CD4-positive, alpha-beta T cell treated with Interleukin-17A for 1 hour (primary cell): Measurements from ENCODE around the gene RPS10.

ENCODE experiments used
- DNase-seq: peaks from one replicate; pipeline ENCODE4 v3.0.0-alpha.2; 2020

Gene RPS10

GRCh38 chr6:34425498-34426410 lies at the start of gene RPS10:
Gene RPS10, minus strand, starts transcription at chr6:34426069. Its CDS starts 848 bp downstream, at chr6:34425221.
- peak; percentile 91 for DNase-seq

DNA sequence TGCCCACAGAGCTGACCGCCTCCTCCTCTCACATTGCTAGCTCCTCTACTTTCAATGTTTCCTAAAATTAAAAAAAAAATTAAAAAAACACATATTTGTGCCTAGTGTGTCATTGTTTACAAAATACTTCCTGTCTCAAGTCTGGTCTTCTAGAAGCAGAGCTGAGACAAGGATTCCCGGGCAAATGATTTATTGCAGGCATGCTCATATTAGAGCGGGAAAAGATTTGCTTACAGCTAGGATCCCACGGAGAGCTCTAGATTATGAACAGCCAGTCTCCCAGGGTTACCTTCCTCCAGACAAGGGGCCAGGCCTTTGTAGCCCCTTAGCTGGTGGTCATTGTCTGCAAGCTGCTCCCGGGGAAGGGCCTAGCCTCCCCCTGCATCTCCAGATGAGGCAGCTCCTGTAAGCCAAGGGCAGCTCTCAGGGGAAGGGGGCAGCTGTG lies 49.4 kb upstream of the RPS10 start:
- no peak for DNase-seq

- DNase-seq: no peak
Measured at GRCh38 chr6:34474754-34475153, 48.9 kb upstream of the RPS10 start.

DNA sequence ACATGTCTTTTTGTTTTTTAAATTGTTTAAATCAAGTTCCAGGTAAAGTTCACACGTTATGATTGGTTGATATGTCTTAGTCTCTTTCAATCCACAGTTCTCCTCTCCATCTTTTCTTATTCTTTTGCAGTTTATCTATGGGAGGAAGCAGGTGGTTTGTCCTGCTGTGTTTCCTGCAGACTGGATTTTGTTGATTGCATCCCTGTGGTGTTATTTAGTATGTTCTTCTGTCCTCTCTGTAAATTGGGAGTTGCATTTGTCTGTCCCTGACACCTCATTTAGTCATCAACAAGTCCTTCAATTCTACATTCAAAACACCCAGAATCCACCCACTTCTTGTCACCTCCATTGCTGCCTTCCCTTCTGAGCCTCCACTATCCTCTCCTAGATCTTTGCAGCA lies 48.1 kb upstream of the RPS10 start:
- DNase-seq: no peak

DNA sequence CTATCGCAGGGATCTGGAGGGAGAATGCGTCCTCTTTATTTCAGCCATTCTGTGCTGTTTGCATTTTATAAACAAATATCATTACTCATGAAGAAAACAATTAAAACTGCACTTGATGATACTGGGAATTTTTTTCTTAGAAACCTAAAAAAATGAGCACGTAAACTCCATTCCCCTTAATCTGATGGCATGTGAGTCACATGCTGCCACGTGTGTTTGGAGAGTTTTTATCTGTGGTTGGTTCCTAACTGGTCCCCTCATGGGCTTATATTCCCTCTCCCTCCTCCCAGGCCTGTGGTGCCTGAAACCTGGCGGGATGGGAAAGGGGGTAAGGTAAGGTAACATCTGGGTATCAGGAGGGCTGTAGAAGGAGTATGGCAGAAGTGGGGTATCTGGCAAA lies 46.6 kb upstream of the RPS10 start:
- DNase-seq: no peak

- no peak for DNase-seq
Measured at GRCh38 chr6:34469499-34469898, 43.6 kb upstream of the RPS10 start.

GRCh38 chr6:34468378-34468892 lies 42.6 kb upstream of the RPS10 start:
- DNase-seq: no peak

DNA sequence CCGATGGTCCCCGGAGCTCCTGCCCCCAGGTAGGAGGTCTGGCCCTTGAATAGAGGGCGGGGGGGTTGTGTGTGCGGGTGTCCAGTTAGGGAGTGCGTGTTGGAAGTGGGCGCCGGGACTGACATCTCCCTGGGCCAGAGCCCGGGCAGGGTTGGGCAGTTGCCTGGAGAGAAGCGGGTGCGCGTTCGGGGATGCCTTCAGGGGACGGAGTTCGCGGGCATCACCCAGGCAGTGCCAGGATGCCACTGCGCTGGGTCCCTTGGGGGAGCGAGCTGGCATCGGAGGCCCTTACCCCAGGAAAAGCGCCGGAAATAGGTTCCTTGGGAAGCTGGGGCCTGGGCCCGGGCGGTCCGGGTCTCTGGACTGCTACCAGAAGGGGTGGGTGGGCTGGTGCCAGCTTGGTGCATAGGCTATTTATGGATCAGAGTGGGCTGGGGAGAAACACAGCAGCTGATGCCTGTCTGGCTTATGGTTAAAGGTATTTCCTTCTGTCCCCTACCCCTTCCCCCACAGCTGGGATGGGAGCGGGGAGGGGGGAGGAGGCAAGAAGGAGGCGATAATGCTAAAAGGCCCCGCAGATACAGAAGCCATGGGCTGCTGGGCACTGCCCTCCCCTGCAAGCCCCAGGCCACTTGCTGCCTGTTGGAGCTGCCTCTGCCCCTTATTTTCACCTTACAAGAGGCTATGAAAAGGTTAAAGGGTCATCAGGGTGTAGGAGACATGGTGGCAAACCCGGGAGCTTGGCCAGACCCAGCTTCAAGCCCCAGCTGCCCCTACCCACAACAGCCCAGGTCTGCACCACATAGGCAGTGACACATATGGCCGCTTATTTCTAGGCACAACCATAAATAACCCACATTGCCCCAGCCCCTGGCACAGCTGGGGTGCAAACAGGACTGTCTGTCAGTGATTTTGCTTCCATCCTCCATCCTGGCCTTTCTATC lies 40.6 kb upstream of the RPS10 start:
- no peak for DNase-seq

- no peak for DNase-seq
Measured at GRCh38 chr6:34465531-34466241, 39.8 kb upstream of the RPS10 start, which contains the start of gene PACSIN1. Gene PACSIN1, plus strand, starts transcription at chr6:34466076. Its CDS starts 60,230 bp downstream, at chr6:34526306.

GRCh38 chr6:34463849-34464248 lies 38.0 kb upstream of the RPS10 start:
- no peak for DNase-seq

- no peak for DNase-seq
Measured at GRCh38 chr6:34463299-34463698, 37.4 kb upstream of the RPS10 start.

DNA sequence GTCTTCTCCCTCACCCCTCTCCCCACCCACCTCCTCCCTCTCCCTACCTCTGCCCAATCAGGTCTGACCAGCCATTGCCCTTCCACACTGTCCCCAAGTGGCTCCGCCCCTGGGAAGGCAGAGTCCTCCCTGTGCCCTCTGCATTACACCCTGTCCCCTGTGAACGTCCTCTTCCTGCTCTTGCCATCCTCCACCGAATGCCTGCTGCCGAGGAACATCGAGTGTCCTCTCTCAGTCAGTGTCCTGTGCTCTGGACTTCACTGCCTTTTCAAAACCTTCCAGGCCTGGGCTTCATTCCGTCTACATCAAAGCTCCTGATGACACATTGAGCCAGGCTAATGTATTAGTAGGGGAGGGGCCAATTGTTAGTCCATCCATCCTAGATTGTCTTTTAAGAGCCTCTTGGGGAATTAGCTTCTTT lies 36.7 kb upstream of the RPS10 start:
- DNase-seq: no peak

DNA sequence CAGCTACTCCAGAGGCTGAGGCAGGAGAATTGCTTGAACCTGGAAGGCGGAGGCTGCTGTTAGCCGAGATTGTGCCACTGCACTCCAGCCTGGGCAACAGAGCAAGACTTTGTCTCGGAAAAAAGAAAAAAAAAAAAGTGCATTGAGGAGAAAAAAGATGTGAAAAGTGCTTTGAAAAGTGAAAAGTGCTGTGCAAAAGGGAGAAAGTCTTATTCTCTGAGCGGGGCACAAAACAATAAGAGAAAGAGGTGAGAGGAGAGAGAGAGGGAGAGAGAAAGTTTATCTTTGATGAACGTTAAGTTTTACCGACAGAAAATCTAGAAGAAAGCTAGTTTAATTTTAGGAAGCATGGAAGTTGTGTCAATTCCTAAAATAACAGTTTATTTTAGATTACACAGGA lies 36.1 kb upstream of the RPS10 start:
- no peak for DNase-seq

DNA sequence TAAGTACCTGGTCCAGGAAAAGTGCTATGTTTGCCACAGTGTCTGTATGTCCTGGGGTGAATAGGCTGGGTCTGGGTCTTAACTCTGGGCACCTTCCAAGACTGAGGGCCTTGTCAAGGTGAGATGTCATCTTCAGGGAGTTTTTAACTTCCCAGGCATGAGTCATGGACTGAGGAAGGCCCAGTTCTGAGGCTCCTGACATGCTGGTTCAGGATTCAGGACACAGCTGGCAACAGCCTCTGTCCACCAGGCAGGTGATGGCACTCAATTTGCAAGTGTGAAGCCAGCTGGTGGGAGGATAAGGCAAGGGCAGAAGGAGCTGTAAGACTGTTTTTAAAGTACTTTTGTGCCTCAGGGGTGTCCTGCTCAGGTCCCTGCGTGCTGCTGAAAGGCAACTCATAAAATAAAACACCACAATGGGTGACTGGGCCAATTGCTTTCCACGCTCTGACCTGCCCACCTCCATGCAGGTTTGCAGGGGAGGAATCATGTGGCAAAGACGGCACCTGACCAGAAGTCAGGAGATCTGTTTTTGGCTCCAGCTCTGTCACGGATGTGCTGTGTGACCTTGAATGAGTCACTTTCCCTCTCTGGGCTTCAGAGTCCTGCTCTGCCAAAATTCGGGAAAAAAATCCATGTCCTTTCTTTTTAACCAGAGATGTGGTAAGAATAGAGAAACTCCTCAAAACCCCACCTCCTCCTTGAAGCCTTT lies 35.1 kb upstream of the RPS10 start:
- DNase-seq: no peak

DNA sequence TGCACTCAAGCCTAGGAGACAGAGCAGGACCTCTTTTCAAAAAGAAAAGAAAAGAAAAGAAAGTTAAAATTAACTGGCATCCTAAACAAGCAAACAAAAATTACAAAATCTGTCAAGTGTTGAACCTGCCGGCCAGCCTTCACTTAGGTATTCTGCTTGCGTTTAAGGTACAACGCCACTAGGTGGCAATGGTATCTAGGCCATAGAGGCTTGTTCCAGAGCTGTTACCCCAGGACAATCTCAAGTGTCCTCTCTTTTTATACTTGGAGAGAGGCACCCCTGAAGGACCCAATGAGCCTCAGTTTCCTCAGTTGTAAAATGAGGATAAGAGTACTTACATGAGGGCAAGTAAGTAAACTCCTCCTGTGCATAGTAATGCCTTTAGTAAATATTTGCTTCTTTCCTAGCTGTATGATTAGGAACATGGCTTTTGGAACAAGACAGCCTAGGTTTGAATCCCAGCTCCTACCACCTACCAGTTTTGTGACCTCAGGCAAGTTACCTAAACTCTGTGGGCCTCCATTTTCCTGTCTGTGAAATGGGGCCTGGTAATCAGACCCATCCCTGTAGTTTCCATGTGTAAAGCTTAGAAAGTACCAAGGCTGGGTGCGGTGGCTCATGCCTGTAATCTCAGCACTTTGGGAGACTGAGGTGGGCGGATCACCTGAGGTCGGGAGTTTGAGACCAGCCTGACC lies 34.2 kb upstream of the RPS10 start:
- peak; percentile 64 for DNase-seq

DNA sequence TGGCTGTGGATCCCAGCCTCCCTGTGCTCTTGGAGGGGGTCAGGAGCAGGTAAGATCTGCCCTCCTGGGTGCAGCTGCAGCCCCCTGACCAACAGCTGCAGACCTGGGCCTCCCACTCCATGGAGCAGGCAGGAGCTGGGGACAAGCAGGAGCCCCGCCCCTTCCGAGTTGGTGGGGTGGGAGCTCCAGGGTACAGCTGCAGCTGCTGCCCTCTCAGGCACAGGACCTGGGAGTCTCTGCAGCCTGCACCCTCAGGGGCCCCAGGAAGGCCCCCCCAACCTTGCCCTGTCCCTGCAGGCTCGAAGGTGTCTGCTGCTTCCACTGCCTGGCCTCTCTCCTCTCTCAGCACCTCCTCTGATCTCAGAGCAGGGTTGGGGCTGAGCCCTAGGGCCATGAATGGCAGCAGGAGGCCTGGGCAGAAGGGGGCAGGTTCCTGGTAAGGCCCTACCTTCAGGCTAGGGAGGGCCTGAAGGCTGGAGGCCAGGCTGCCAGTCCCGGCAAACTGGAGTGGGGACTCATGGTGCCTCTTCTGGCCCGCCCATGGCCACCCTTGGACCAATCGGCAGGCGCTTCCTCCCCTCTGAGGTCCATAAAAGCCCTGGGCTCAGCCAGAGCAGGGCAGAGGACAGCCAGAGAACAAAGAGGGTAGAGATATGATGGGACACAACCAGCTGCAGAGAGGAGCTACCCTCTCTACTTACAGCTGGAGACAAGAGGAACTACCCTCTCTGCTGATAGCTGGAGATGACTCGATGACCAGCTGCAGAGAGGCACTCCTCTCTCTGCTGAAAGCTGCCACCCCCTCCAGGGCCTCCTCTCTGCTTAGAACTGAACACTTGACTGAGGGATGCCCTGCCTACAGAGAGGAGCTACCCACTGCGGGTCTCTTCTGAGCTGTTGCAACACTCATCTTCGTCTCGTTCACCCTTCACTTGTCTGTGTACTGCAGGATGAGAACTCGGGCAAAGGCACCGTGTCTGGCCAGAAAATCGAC lies 32.2 kb upstream of the RPS10 start:
- no peak for DNase-seq

- no peak for DNase-seq
Measured at GRCh38 chr6:34457382-34457741, 31.5 kb upstream of the RPS10 start.

- no peak for DNase-seq
Measured at GRCh38 chr6:34455831-34456230, 30.0 kb upstream of the RPS10 start.

GRCh38 chr6:34451192-34451591 lies 25.3 kb upstream of the RPS10 start:
- no peak for DNase-seq

GRCh38 chr6:34447910-34448309 lies 22.0 kb upstream of the RPS10 start:
- no peak for DNase-seq
